AG09309 (cell line): Measurements from ENCODE around the gene ST6GALNAC2.

Experiments
- DNase-seq: peaks from one replicate; pipeline ENCODE4 v3.0.0-alpha.2; 2010; ENCODE audit warnings: low read depth
- H3K4me3 ChIP-seq: 2 replicates; pipeline ENCODE4 v1.5.1; 2011; ENCODE audit warnings: mild to moderate bottlenecking, low read depth, low read length, moderate library complexity; ENCODE audit not compliant: control insufficient read depth
- CTCF ChIP-seq: IDR thresholded peaks from 2 replicates; pipeline ENCODE4 v1.5.1; 2011; ENCODE audit warnings: mild to moderate bottlenecking, low read depth, low read length, inconsistent platforms; ENCODE audit not compliant: insufficient read depth, control insufficient read depth; ENCODE audit errors: missing control alignments

The ST6GALNAC2 gene

GRCh38 chr17:76586741-76587487 lies 1.3 kb upstream of the ST6GALNAC2 start:
- DNase-seq, result no peak
- TF ChIP-seq CTCF, result no peak
- no peak overlapping the region for H3K4me3 ChIP-seq

GRCh38 chr17:76585033-76585648 lies 519 bp downstream of the ST6GALNAC2 start:
- no peak for DNase-seq
- no peak for TF ChIP-seq CTCF
- peak overlapping the region; percentile 49 for H3K4me3 ChIP-seq

- no peak for TF ChIP-seq CTCF
- DNase-seq, result no peak
- H3K4me3 ChIP-seq, result peak overlapping the region; percentile 49
Measured at GRCh38 chr17:76584427-76585032, 1.1 kb downstream of the ST6GALNAC2 start.

- no peak overlapping the region for H3K4me3 ChIP-seq
- DNase-seq, result no peak
- no peak for TF ChIP-seq CTCF
Measured at GRCh38 chr17:76582660-76583059, 3.0 kb downstream of the ST6GALNAC2 start.

- TF ChIP-seq CTCF, result no peak
- DNase-seq, result no peak
- no peak overlapping the region for H3K4me3 ChIP-seq
Measured at GRCh38 chr17:76581515-76581914, 4.1 kb downstream of the ST6GALNAC2 start.

GRCh38 chr17:76579281-76579680 lies 6.4 kb downstream of the ST6GALNAC2 start:
- no peak for TF ChIP-seq CTCF
- no peak for DNase-seq
- no peak overlapping the region for H3K4me3 ChIP-seq
